Colonic mucosa (tissue), 4 donors: ENCODE results near the gene PLXNA4. TPM values are rescaled to one million over a fixed set of nuclear protein-coding genes. Genes with fewer than 3 reads are reported as not detected.

Experiments
- DNase-seq: peaks from one replicate; pipeline ENCODE4 v3.0.0-alpha.2; 2020
- H3K27ac ChIP-seq: fragments of 200-600 bp; one replicate; pipeline ENCODE4 v1.8.0; 2021
- H3K27me3 ChIP-seq: fragments of 200-600 bp; one replicate; pipeline ENCODE4 v1.8.0; 2021
- H3K36me3 ChIP-seq: fragments of 200-600 bp; one replicate; pipeline ENCODE4 v1.8.0; 2021
- H3K4me1 ChIP-seq: fragments of 200-600 bp; one replicate; pipeline ENCODE4 v1.8.0; 2021; ENCODE audit warnings: mild to moderate bottlenecking
- H3K4me3 ChIP-seq: fragments of 200-600 bp; one replicate; pipeline ENCODE4 v1.8.0; 2021
- H3K9ac ChIP-seq, 2 donors: one replicate each; pipeline ENCODE4 v1.7.0; 2013; ENCODE audit warnings: control low read depth in 2 of 2, low read depth in 2 of 2, low read length in 2 of 2
- H3K9me3 ChIP-seq: fragments of 200-600 bp; one replicate; pipeline ENCODE4 v1.8.0; 2021
- CTCF ChIP-seq: fragments of 200-600 bp; IDR thresholded peaks from one replicate; pipeline ENCODE4 v1.8.0; 2022; ENCODE audit warnings: antibody characterized with exemption, mild to moderate bottlenecking
- intact Hi-C: fragments of 100-400 bp; cut with DNase I; formaldehyde crosslinking; loops from one replicate; pipeline ENCODE4 v1.14.1; 2022
- total RNA-seq, 2 donors: library from RNA; stranded (reverse); fragmentation: NEBNext Ultra II Directional in 1 of 2; extraction: Animal tissue kit (Norgen Biotek cat#: 25700) in 1 of 2; gene quantifications; one replicate each; pipeline ENCODE4 v1.2.1, GENCODE V29; 2021
- donor health status: healthy.
- donor health status: DM: no; HTN: no; CAD: no.
- donor health status: DM: no; HTN: no; CAD: no.

PLXNA4 gene
- total RNA-seq, 2 donors from 2014 or later = 0.15 to 0.77 TPM

GRCh38 chr7:132149436-132150304 is 426.6 kb downstream of the PLXNA4 start:
- H3K36me3 ChIP-seq = no peaks in the 10 kb centered on the region
- H3K9ac ChIP-seq = no peak overlapping the region
- H3K27me3 ChIP-seq = no peaks in the 10 kb centered on the region
- H3K27ac ChIP-seq = no peak overlapping the region
- no peak for DNase-seq
- TF ChIP-seq CTCF = no peak
- no peak overlapping the region for H3K4me3 ChIP-seq
- no peaks in the 10 kb centered on the region for H3K4me1 ChIP-seq
- intact Hi-C loops = loop anchor here (5.0 kb wide), 1 partner anchor 202 kb away; no protein-coding TSS in a partner anchor
- H3K9me3 ChIP-seq = no peaks in the 10 kb centered on the region

- intact Hi-C loops = no loop called here
- no peaks in the 10 kb centered on the region for H3K9me3 ChIP-seq
- TF ChIP-seq CTCF = no peak
- no peak for DNase-seq
- no peaks in the 10 kb centered on the region for H3K27me3 ChIP-seq
- H3K4me1 ChIP-seq = no peaks in the 10 kb centered on the region
- H3K36me3 ChIP-seq = no peaks in the 10 kb centered on the region
- H3K9ac ChIP-seq = no peak overlapping the region
- no peak overlapping the region for H3K4me3 ChIP-seq
- no peak overlapping the region for H3K27ac ChIP-seq
Measured at GRCh38 chr7:132148876-132149275, 427.4 kb downstream of the PLXNA4 start.

GRCh38 chr7:132145466-132145865 is 430.8 kb downstream of the PLXNA4 start:
- no peak for TF ChIP-seq CTCF
- intact Hi-C loops = no loop called here
- no peaks in the 10 kb centered on the region for H3K27me3 ChIP-seq

GRCh38 chr7:132145063-132145462 is 431.2 kb downstream of the PLXNA4 start:
- no peaks in the 10 kb centered on the region for H3K36me3 ChIP-seq
- no peak overlapping the region for H3K9ac ChIP-seq
- H3K4me3 ChIP-seq = no peak overlapping the region
- no peak for DNase-seq
- H3K27me3 ChIP-seq = no peaks in the 10 kb centered on the region
- no peak overlapping the region for H3K27ac ChIP-seq
- intact Hi-C loops = no loop called here
- TF ChIP-seq CTCF = no peak
- H3K9me3 ChIP-seq = no peaks in the 10 kb centered on the region
- H3K4me1 ChIP-seq = no peaks in the 10 kb centered on the region

More at GRCh38 chr7:132145466-132145865, 430.8 kb downstream of the PLXNA4 start:
- Histone ChIP-seq H3K9ac (no peak overlapping the region), H3K27ac (no peak overlapping the region), H3K36me3 (no peaks in the 10 kb centered on the region), H3K4me3 (no peak overlapping the region), H3K9me3 (no peaks in the 10 kb centered on the region), H3K4me1 (no peaks in the 10 kb centered on the region)
- DNase-seq = peak; percentile 21

- Histone ChIP-seq H3K9me3 (no peaks in the 10 kb centered on the region), H3K36me3 (no peaks in the 10 kb centered on the region), H3K27ac (no peak overlapping the region), H3K9ac (no peak overlapping the region), H3K27me3 (no peaks in the 10 kb centered on the region), H3K4me3 (no peak overlapping the region), H3K4me1 (no peaks in the 10 kb centered on the region)
- intact Hi-C loops = no loop called here
- no peak for TF ChIP-seq CTCF
- DNase-seq = no peak
Measured at GRCh38 chr7:132142006-132142405, 434.3 kb downstream of the PLXNA4 start.
